ENCODE measurements around the gene PTTG2.

- TF ChIP-seq EZH2 (IDR thresholded peaks at IDR 0.05; ENCODE audit: borderline replicate concordance, insufficient read depth, low read length, poor library complexity, severe bottlenecking) (no peak), RAD21 (conservative IDR thresholded peaks at IDR 0.05) (no peak), CTCF (IDR thresholded peaks at IDR 0.05; ENCODE audit: poor library complexity, severe bottlenecking) (no peak), EP300 (conservative IDR thresholded peaks at IDR 0.05; ENCODE audit: poor library complexity, severe bottlenecking) (no peak), POLR2AphosphoS5 (IDR thresholded peaks at IDR 0.05) (no peak), SMC3 (conservative IDR thresholded peaks at IDR 0.05; ENCODE audit: poor library complexity) (no peak), TAF1 (IDR thresholded peaks at IDR 0.05; ENCODE audit: low read depth) (no peak), REST (IDR thresholded peaks at IDR 0.05; ENCODE audit: borderline replicate concordance) (no peak), MXI1 (conservative IDR thresholded peaks at IDR 0.05; ENCODE audit: poor library complexity, severe bottlenecking) (no peak)
These were observed 6.4 kb upstream of the PTTG2 start for GRCh38 chr4:37953620-37954293.

Measured in neural cell (in vitro differentiated cells).